Caki2 (cell line): ENCODE results near the gene CPNE1. TPM values are rescaled to one million over a fixed set of nuclear protein-coding genes. Genes with fewer than 3 reads are reported as not detected.

Source experiments
- DNase-seq: peaks from one replicate; pipeline ENCODE4 v3.0.0-alpha.2; 2015; ENCODE audit warnings: low read depth
- in situ Hi-C: cut with HindIII; loops from 2 replicates; pipeline ENCODE4 v1.10.0; 2016; ENCODE audit warnings: low sequenced_read_pairs, low pct_unique_long_range_greater_than_20kb, mixed read lengths
- total RNA-seq: library from RNA; depleted of rRNA; stranded (reverse); fragments of >200 nt; shearing (Covaris generic); gene quantifications from 2 replicates; pipeline ENCODE4 v1.2.3, GENCODE V29; 2014; ENCODE audit warnings: low replicate concordance

Gene CPNE1
- total RNA-seq, 1 experiment from 2014 or later, result 314 TPM

- no peak for DNase-seq
- in situ Hi-C loops, result no loop called here
Observed at GRCh38 chr20:35661908-35662307, 2.8 kb downstream of the CPNE1 start.

GRCh38 chr20:35661053-35661452 lies 3.6 kb downstream of the CPNE1 start:
- no peak for DNase-seq
- in situ Hi-C loops, result no loop called here

GRCh38 chr20:35660122-35660937 lies 4.4 kb downstream of the CPNE1 start:
- in situ Hi-C loops, result no loop called here
- no peak for DNase-seq

GRCh38 chr20:35657271-35657670 lies 7.4 kb downstream of the CPNE1 start:
- DNase-seq, result no peak
- in situ Hi-C loops, result no loop called here

GRCh38 chr20:35654415-35654814 lies 10.3 kb downstream of the CPNE1 start:
- no peak for DNase-seq
- in situ Hi-C loops, result no loop called here

GRCh38 chr20:35653893-35654292 lies 10.8 kb downstream of the CPNE1 start:
- no peak for DNase-seq
- in situ Hi-C loops, result no loop called here

GRCh38 chr20:35653430-35653734 lies 11.3 kb downstream of the CPNE1 start:
- in situ Hi-C loops, result no loop called here
- no peak for DNase-seq

GRCh38 chr20:35652641-35653429 lies 11.9 kb downstream of the CPNE1 start:
- DNase-seq, result no peak
- in situ Hi-C loops, result no loop called here

- DNase-seq, result no peak
- in situ Hi-C loops, result no loop called here
Observed at GRCh38 chr20:35651958-35652357, 12.7 kb downstream of the CPNE1 start.

GRCh38 chr20:35650632-35651031 lies 14.1 kb downstream of the CPNE1 start:
- in situ Hi-C loops, result no loop called here
- no peak for DNase-seq

- in situ Hi-C loops, result no loop called here
- no peak for DNase-seq
Observed at GRCh38 chr20:35648836-35649235, 15.9 kb downstream of the CPNE1 start.

GRCh38 chr20:35644806-35645205 lies 19.9 kb downstream of the CPNE1 start:
- no peak for DNase-seq
- in situ Hi-C loops, result no loop called here

GRCh38 chr20:35643045-35643444 lies 21.7 kb downstream of the CPNE1 start:
- no peak for DNase-seq
- in situ Hi-C loops, result no loop called here

- in situ Hi-C loops, result no loop called here
- no peak for DNase-seq
Observed at GRCh38 chr20:35641743-35642142, 23.0 kb downstream of the CPNE1 start.

- in situ Hi-C loops, result no loop called here
- no peak for DNase-seq
Observed at GRCh38 chr20:35640724-35641123, 24.0 kb downstream of the CPNE1 start.

- in situ Hi-C loops, result no loop called here
Observed at GRCh38 chr20:35638751-35639150, 25.9 kb downstream of the CPNE1 start.

GRCh38 chr20:35637276-35637675 lies 27.4 kb downstream of the CPNE1 start:
- DNase-seq, result no peak
- in situ Hi-C loops, result no loop called here

More at GRCh38 chr20:35638751-35639150, 25.9 kb downstream of the CPNE1 start:
- DNase-seq, result no peak

GRCh38 chr20:35636095-35636494 lies 28.6 kb downstream of the CPNE1 start:
- no peak for DNase-seq
- in situ Hi-C loops, result no loop called here

GRCh38 chr20:35635652-35636051 lies 29.0 kb downstream of the CPNE1 start:
- in situ Hi-C loops, result no loop called here

More at GRCh38 chr20:35635652-35636051, 29.0 kb downstream of the CPNE1 start:
- no peak for DNase-seq
